ENCODE results near the gene C1QC.

DNA sequence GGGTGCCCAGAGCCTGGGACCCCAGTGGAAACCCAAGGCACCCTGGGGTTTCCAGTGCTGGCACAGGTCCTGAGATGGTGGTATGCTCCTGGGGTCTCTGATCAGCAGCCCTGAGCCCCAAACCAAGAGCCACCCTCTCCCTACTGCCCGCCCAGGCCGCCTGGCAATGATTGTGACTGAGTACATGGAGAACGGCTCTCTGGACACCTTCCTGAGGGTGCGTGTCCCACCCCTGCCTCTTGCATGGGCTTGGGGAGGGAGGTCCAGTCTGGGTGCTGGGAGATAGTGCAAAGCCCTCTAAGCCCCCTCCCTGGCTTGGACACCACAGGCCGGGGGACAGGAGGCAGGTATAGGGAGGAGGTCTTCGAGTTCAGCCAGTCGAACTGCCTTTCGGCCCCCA lies 45.4 kb upstream of the C1QC start:
- no peak for TF ChIP-seq SP2 (IDR thresholded peaks at IDR 0.05; ENCODE audit: low read length)
- no peak for TF ChIP-seq ASH2L (IDR thresholded peaks at IDR 0.05; ENCODE audit: low read length)
- no peak for TF ChIP-seq CEBPB (IDR thresholded peaks at IDR 0.05; ENCODE audit: low read depth, low read length)
- TF ChIP-seq POLR2A (IDR thresholded peaks at IDR 0.05; ENCODE audit: control extremely low read depth in 1 of 2, low read depth in 2 of 2, low read length in 2 of 2): no peak

All from H1 (cell line).